NCI-H2196 (cell line): ENCODE measurements around the gene CCR1.
"Not testable (repeated sequence)": the region's sequence is repeated elsewhere in the genome, so short reads cannot be mapped to it uniquely, and the experiment has no call there.

Experiments
- DNase-seq: peaks from one replicate; lab custom pipeline; 2025; ENCODE audit not compliant: unreplicated experiment; lab: John Stamatoyannopoulos, UW

Gene CCR1

GRCh38 chr3:46213201-46213600 lies 5.1 kb upstream of the CCR1 start:
- DNase-seq, result no peak

- DNase-seq, result no peak
Observed at GRCh38 chr3:46212101-46212500, 4.0 kb upstream of the CCR1 start.

- no peak for DNase-seq
Observed at GRCh38 chr3:46209746-46210470, 1.8 kb upstream of the CCR1 start.

GRCh38 chr3:46209053-46209452 lies 940 bp upstream of the CCR1 start:
- no peak for DNase-seq

- not testable (repeated sequence) for DNase-seq
Observed at GRCh38 chr3:46207514-46207913, 599 bp downstream of the CCR1 start.

- no peak for DNase-seq
Observed at GRCh38 chr3:46206282-46207015, 1.7 kb downstream of the CCR1 start.

- DNase-seq, result no peak
Observed at GRCh38 chr3:46205286-46205960, 2.7 kb downstream of the CCR1 start.

GRCh38 chr3:46203681-46204080 lies 4.4 kb downstream of the CCR1 start:
- no peak for DNase-seq

- DNase-seq, result no peak
Observed at GRCh38 chr3:46202535-46202934, 5.6 kb downstream of the CCR1 start.

GRCh38 chr3:46200790-46201189 lies 7.3 kb downstream of the CCR1 start:
- DNase-seq, result no peak

GRCh38 chr3:46200211-46200610 lies 7.9 kb downstream of the CCR1 start:
- DNase-seq, result no peak

GRCh38 chr3:46196261-46196957 lies 11.7 kb downstream of the CCR1 start:
- DNase-seq, result no peak

- DNase-seq, result no peak
Observed at GRCh38 chr3:46194868-46195553, 13.1 kb downstream of the CCR1 start.

GRCh38 chr3:46193436-46193835 lies 14.7 kb downstream of the CCR1 start:
- no peak for DNase-seq

GRCh38 chr3:46192939-46193338 lies 15.2 kb downstream of the CCR1 start:
- DNase-seq, result no peak

GRCh38 chr3:46191730-46192129 lies 16.4 kb downstream of the CCR1 start:
- DNase-seq, result no peak

GRCh38 chr3:46188708-46189107 lies 19.4 kb downstream of the CCR1 start:
- DNase-seq, result no peak

- DNase-seq, result no peak
Observed at GRCh38 chr3:46187876-46188275, 20.2 kb downstream of the CCR1 start.

- no peak for DNase-seq
Observed at GRCh38 chr3:46187341-46187700, 20.8 kb downstream of the CCR1 start.

GRCh38 chr3:46186471-46187340 lies 21.4 kb downstream of the CCR1 start:
- DNase-seq, result no peak
